Measurements from ENCODE around the gene TXNDC17. TPM values are rescaled to one million over a fixed set of nuclear protein-coding genes. Genes with fewer than 3 reads are reported as not detected.

Gene TXNDC17
- total and polyA plus RNA-seq, 9 of the 15 experiments (the other 6 are each of a cell fraction or from before 2014, with no cell fraction given): 108 to 759 (median 179) TPM

DNA sequence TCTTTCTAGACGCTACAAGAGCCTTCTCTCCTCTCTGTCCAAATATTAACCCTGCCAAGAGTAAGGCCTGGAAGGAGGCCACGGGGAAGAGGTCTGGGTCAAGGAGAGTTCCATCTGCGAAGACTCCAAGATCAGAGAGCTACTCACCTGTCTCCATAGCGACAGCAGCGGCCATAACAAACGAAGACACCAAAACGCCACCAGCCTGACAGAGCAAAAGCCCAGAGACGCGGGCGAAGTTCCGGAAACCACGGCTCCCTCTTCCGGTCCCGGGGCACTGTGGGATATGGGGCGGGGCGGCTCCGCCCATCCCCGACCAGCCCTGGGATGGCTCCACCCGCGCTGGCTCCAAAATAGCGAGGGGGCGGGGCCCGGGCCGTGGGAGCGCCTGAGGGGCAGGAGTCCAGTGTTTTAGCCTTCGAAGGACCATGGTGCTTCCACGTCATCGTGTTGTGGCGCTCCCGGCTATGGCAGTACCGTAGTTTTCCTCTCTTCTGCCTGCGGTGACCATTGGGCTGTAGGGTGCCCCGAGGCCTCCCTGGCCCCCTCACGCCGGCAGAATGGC lies 10.6 kb downstream of the TXNDC17 start, which contains the start of the genes C17orf100 and MED31 (continued):
- TF ChIP-seq, protein P1, sequence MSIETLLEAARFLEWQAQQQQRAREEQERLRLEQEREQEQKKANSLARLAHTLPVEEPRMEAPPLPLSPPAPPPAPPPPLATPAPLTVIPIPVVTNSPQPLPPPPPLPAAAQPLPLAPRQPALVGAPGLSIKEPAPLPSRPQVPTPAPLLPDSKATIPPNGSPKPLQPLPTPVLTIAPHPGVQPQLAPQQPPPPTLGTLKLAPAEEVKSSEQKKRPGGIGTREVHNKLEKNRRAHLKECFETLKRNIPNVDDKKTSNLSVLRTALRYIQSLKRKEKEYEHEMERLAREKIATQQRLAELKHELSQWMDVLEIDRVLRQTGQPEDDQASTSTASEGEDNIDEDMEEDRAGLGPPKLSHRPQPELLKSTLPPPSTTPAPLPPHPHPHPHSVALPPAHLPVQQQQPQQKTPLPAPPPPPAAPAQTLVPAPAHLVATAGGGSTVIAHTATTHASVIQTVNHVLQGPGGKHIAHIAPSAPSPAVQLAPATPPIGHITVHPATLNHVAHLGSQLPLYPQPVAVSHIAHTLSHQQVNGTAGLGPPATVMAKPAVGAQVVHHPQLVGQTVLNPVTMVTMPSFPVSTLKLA (conservative IDR thresholded peaks at IDR 0.05): peak; percentile 57 to 68; a peak in 3 of 4 replicates
- TF ChIP-seq RFX1 (IDR thresholded peaks at IDR 0.05) (peak; percentile 93), ZNF224 (CRISPR knock-in tag; IDR thresholded peaks at IDR 0.05) (no peak), HMG20A (CRISPR knock-in tag; conservative IDR thresholded peaks at IDR 0.05) (no peak), DNMT1 (IDR thresholded peaks at IDR 0.05) (no peak), KDM1A (IDR thresholded peaks at IDR 0.05) (no peak), ZNF311 (CRISPR knock-in tag; IDR thresholded peaks at IDR 0.05) (no peak), RBBP5 (IDR thresholded peaks at IDR 0.05; ENCODE audit: borderline replicate concordance, insufficient read depth, low read length, poor library complexity, severe bottlenecking) (no peak), MAFF (IDR thresholded peaks at IDR 0.05; ENCODE audit: low read length) (no peak), MBD2 (IDR thresholded peaks at IDR 0.05; ENCODE audit: borderline replicate concordance, low read depth) (no peak), ZNF197 (CRISPR knock-in tag; IDR thresholded peaks at IDR 0.05; ENCODE audit: low read depth) (no peak), RB1 (IDR thresholded peaks at IDR 0.05; ENCODE audit: low read depth) (0 out of 2 replicates have a peak, but pooled peaks have one; percentile 15)
- TF ChIP-seq, protein P2, sequence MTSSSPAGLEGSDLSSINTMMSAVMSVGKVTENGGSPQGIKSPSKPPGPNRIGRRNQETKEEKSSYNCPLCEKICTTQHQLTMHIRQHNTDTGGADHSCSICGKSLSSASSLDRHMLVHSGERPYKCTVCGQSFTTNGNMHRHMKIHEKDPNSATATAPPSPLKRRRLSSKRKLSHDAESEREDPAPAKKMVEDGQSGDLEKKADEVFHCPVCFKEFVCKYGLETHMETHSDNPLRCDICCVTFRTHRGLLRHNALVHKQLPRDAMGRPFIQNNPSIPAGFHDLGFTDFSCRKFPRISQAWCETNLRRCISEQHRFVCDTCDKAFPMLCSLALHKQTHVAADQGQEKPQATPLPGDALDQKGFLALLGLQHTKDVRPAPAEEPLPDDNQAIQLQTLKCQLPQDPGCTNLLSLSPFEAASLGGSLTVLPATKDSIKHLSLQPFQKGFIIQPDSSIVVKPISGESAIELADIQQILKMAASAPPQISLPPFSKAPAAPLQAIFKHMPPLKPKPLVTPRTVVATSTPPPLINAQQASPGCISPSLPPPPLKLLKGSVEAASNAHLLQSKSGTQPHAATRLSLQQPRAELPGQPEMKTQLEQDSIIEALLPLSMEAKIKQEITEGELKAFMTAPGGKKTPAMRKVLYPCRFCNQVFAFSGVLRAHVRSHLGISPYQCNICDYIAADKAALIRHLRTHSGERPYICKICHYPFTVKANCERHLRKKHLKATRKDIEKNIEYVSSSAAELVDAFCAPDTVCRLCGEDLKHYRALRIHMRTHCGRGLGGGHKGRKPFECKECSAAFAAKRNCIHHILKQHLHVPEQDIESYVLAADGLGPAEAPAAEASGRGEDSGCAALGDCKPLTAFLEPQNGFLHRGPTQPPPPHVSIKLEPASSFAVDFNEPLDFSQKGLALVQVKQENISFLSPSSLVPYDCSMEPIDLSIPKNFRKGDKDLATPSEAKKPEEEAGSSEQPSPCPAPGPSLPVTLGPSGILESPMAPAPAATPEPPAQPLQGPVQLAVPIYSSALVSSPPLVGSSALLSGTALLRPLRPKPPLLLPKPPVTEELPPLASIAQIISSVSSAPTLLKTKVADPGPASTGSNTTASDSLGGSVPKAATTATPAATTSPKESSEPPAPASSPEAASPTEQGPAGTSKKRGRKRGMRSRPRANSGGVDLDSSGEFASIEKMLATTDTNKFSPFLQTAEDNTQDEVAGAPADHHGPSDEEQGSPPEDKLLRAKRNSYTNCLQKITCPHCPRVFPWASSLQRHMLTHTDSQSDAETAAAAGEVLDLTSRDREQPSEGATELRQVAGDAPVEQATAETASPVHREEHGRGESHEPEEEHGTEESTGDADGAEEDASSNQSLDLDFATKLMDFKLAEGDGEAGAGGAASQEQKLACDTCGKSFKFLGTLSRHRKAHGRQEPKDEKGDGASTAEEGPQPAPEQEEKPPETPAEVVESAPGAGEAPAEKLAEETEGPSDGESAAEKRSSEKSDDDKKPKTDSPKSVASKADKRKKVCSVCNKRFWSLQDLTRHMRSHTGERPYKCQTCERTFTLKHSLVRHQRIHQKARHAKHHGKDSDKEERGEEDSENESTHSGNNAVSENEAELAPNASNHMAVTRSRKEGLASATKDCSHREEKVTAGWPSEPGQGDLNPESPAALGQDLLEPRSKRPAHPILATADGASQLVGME (CRISPR knock-in tag; IDR thresholded peaks at IDR 0.05): no peak
- TF ChIP-seq, protein P3, sequence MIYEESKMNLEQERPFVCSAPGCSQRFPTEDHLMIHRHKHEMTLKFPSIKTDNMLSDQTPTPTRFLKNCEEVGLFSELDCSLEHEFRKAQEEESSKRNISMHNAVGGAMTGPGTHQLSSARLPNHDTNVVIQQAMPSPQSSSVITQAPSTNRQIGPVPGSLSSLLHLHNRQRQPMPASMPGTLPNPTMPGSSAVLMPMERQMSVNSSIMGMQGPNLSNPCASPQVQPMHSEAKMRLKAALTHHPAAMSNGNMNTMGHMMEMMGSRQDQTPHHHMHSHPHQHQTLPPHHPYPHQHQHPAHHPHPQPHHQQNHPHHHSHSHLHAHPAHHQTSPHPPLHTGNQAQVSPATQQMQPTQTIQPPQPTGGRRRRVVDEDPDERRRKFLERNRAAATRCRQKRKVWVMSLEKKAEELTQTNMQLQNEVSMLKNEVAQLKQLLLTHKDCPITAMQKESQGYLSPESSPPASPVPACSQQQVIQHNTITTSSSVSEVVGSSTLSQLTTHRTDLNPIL (CRISPR knock-in tag; IDR thresholded peaks at IDR 0.05): no peak

All from K562 (cell line).